Ovary (tissue), 9 donors: ENCODE results near the gene CPLANE1. TPM values are rescaled to one million over a fixed set of nuclear protein-coding genes. Genes with fewer than 3 reads are reported as not detected.

Source experiments
- DNase-seq, 5 donors: peaks; one replicate each; pipeline ENCODE4 v3.0.0-alpha.2; 2019 to 2020
- H3K27ac ChIP-seq, 2 donors: fragments of 200-600 bp; one replicate each; pipeline versions ENCODE4 v1.5.1 to v1.8.0; 2019 to 2022
- H3K27me3 ChIP-seq: fragments of 200-600 bp; one replicate; pipeline ENCODE4 v1.8.0; 2022
- H3K36me3 ChIP-seq: fragments of 200-600 bp; sonication (generic); one replicate; pipeline ENCODE4 v1.5.1; 2019
- H3K4me1 ChIP-seq: one replicate; pipeline ENCODE4 v1.8.1; 2013; ENCODE audit warnings: mild to moderate bottlenecking, moderate library complexity; ENCODE audit not compliant: insufficient read depth
- H3K4me3 ChIP-seq: fragments of 200-600 bp; sonication (generic); one replicate; pipeline ENCODE4 v1.5.1; 2017
- H3K9me3 ChIP-seq, 2 donors: fragments of 200-600 bp in 1 of 2; sonication (generic) in 1 of 2; one replicate each; pipeline versions ENCODE4 v1.5.1 to v1.8.1; 2013 to 2019; ENCODE audit warnings: mild to moderate bottlenecking in 1 of 2, moderate library complexity in 1 of 2
- EP300 ChIP-seq: sonication (generic); formaldehyde crosslinking; IDR thresholded peaks from one replicate; pipeline ENCODE4 v1.6.1; 2017; ENCODE audit warnings: antibody characterized with exemption
- POLR2A ChIP-seq: fragments of 450-650 bp; IDR thresholded peaks from one replicate; pipeline ENCODE4 v1.6.1; 2017; ENCODE audit warnings: antibody characterized with exemption, mild to moderate bottlenecking, moderate library complexity
- WGBS, 3 donors: extraction: QIAGEN DNeasy Blood & Tissue Kit in 1 of 3; methylation state at CpG; one replicate each; pipeline versions ENCODE4 v1.1.5 to v1.1.7; 2013 to 2017; 5-methylcytosine and 5-hydroxymethylcytosine counted together
- intact Hi-C, 4 donors: fragments of 100-400 bp; cut with DNase I; formaldehyde crosslinking; loops; one replicate each; pipeline versions ENCODE4 v1.11.0 to v1.15.1; 2022 to 2023
- polyA plus RNA-seq, 2 donors: library from polyadenylated mRNA; stranded (reverse); fragments of 200-250 nt in 1 of 2; fragments of 350-450 nt in 1 of 2; fragmentation: Illumina TruSeq in 1 of 2; extraction: RNeasy Lipid Tissue Mini Kit (QIAGEN cat#74804) in 1 of 2; gene quantifications; one replicate each; pipeline ENCODE4 v1.2.3, GENCODE V29; 2013 to 2014
- total RNA-seq, 7 donors: library from RNA; depleted of rRNA in 2 of 7; stranded (reverse); fragments of >200 nt in 2 of 7; fragmentation: NEBNext Ultra II Directional in 3 of 7; extraction: Animal tissue kit (Norgen Biotek cat#: 25700) in 3 of 7; gene quantifications; one replicate each; pipeline versions ENCODE4 v1.1.0 to v1.2.4, GENCODE V29; 2016 to 2023
- TF ChIP-seq, protein P1 (sequence below), 3 donors: fragments of 450-650 bp in 2 of 3; fragments of 200-600 bp in 1 of 3; IDR thresholded peaks; one replicate each; pipeline versions ENCODE4 v1.5.1 to v1.8.0; 2016 to 2022; ENCODE audit warnings: antibody characterized with exemption in 3 of 3, mild to moderate bottlenecking in 1 of 3
- donor health status: DM: no; HTN: no; CAD: no; lungs with moderate emphysema.
- donor health status: DM: no; HTN: no; CAD: no.
- donor health status: Bipolar disorder and iron deficiency.
- donor health status: DM: yes; HTN: yes; CAD: no.
- donor health status: DM: no; HTN: no; CAD: no.
- donor health status: DM: yes; HTN: yes; CAD: no.

CPLANE1 gene
- total and polyA plus RNA-seq, 9 donors, result 5.4 to 39.2 (median 22.5) TPM

- Histone ChIP-seq H3K9me3 (no peaks in the 10 kb centered on the region), H3K4me3 (no peak overlapping the region), H3K4me1 (no peaks in the 10 kb centered on the region), H3K27ac (no peak overlapping the region), H3K36me3 (no peaks in the 10 kb centered on the region), H3K27me3 (no peaks in the 10 kb centered on the region)
- TF ChIP-seq POLR2A (no peak), EP300 (no peak)
- TF ChIP-seq, protein P1, sequence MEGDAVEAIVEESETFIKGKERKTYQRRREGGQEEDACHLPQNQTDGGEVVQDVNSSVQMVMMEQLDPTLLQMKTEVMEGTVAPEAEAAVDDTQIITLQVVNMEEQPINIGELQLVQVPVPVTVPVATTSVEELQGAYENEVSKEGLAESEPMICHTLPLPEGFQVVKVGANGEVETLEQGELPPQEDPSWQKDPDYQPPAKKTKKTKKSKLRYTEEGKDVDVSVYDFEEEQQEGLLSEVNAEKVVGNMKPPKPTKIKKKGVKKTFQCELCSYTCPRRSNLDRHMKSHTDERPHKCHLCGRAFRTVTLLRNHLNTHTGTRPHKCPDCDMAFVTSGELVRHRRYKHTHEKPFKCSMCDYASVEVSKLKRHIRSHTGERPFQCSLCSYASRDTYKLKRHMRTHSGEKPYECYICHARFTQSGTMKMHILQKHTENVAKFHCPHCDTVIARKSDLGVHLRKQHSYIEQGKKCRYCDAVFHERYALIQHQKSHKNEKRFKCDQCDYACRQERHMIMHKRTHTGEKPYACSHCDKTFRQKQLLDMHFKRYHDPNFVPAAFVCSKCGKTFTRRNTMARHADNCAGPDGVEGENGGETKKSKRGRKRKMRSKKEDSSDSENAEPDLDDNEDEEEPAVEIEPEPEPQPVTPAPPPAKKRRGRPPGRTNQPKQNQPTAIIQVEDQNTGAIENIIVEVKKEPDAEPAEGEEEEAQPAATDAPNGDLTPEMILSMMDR (IDR thresholded peaks at IDR 0.05), result no peak
- DNase-seq, result no peak
- 96 to 98% (median 96%) methylated on average over 1 of the region's 1 CpG for WGBS, 3 donors
- intact Hi-C loops, result no loop called here
Observed at GRCh38 chr5:37132646-37133045, 116.5 kb downstream of the CPLANE1 start.

DNA sequence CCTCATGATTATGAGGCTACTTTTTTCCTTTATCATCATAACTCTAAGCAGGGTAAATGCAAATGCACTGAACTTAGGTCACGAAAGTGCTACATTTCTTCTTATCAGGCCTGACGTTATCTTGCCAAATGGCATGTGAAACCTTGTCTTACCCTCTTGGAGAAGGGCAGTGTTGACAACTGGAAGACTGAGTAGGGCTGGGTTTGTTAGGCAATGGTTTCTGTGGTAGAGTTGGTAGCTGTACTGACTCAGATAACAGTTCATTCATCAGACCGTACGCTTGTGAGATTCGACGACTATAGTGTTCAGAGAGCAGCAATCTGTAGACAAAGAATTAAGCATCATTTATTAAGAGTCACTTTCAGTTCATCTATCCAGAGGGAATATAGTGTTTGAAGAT is 127.7 kb downstream of the CPLANE1 start:
- intact Hi-C loops, result no loop called here
- Histone ChIP-seq H3K4me1 (no peaks in the 10 kb centered on the region), H3K27ac (no peak overlapping the region), H3K36me3 (no peaks in the 10 kb centered on the region), H3K4me3 (no peak overlapping the region), H3K27me3 (no peaks in the 10 kb centered on the region), H3K9me3 (no peaks in the 10 kb centered on the region)
- WGBS, 3 donors, result 85 to 89% (median 85%) methylated on average over 6 of the region's 6 CpGs
- no peak for TF ChIP-seq EP300
- TF ChIP-seq, protein P1 (IDR thresholded peaks at IDR 0.05), result no peak
- no peak for TF ChIP-seq POLR2A
- no peak for DNase-seq

DNA sequence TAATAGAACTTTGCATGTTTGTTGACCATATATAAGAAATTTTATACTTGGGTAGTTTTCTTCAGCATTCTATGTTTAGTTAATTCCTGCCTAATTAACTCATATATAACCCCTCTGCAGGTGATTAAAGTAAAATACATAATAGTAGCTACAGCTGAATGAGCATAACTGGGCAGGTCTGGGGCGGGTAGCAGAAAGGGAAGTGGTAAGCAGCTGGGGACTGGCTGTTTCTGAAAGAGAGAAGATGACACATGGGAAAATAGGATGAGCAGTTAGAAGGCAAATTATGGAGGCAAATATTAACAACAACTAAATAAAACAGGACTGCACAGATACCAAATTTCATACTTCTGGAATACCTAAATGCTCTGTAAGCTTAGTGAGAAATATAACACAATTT is 128.1 kb downstream of the CPLANE1 start:
- WGBS, 3 donors, result 95 to 98% (median 98%) methylated on average over 1 of the region's 1 CpG
- Histone ChIP-seq H3K9me3 (no peaks in the 10 kb centered on the region), H3K4me1 (no peaks in the 10 kb centered on the region), H3K27me3 (no peaks in the 10 kb centered on the region), H3K36me3 (no peaks in the 10 kb centered on the region), H3K27ac (no peak overlapping the region), H3K4me3 (no peak overlapping the region)
- DNase-seq, result no peak
- no peak for TF ChIP-seq EP300
- TF ChIP-seq, protein P1 (IDR thresholded peaks at IDR 0.05), result no peak
- intact Hi-C loops, result no loop called here

DNA sequence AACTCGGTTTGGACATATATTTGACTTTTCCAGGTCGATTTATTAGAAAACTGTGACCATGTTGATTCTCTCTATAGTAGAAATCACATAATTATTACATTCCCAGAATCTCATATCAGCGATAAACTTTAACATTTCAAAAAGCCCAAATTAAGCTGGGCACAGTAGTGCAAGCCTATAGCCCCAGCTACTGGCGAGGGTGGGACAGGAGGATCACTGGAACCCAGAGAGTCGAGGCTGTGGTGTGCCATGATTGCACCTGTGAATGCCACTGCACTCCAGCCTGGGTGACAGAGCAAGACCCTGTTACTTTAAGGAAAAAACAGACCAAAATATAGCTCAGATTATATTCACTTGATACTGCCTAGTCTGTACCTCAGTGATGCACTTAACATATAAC is 128.9 kb downstream of the CPLANE1 start:
- 96 to 98% (median 97%) methylated on average over 5 of the region's 5 CpGs for WGBS, 3 donors
- H3K36me3 ChIP-seq, result no peaks in the 10 kb centered on the region
- H3K4me3 ChIP-seq, result no peak overlapping the region
- no peaks in the 10 kb centered on the region for H3K27me3 ChIP-seq
- TF ChIP-seq, protein P1 (IDR thresholded peaks at IDR 0.05), result no peak
- TF ChIP-seq POLR2A (no peak), EP300 (no peak)
- H3K4me1 ChIP-seq, result no peaks in the 10 kb centered on the region
- DNase-seq, result no peak
- intact Hi-C loops, result no loop called here
- no peaks in the 10 kb centered on the region for H3K9me3 ChIP-seq
- H3K27ac ChIP-seq, result no peak overlapping the region

GRCh38 chr5:37116359-37116758 is 132.8 kb downstream of the CPLANE1 start:
- H3K27me3 ChIP-seq, result no peaks in the 10 kb centered on the region
- H3K9me3 ChIP-seq, result no peaks in the 10 kb centered on the region
- H3K4me1 ChIP-seq, result no peaks in the 10 kb centered on the region
- H3K4me3 ChIP-seq, result no peak overlapping the region
- intact Hi-C loops, result no loop called here
- H3K36me3 ChIP-seq, result no peaks in the 10 kb centered on the region
- TF ChIP-seq, protein P1 (IDR thresholded peaks at IDR 0.05), result no peak
- TF ChIP-seq EP300 (no peak), POLR2A (no peak)
- no peak overlapping the region for H3K27ac ChIP-seq
- 71 to 76% (median 71%) methylated on average over 6 of the region's 6 CpGs for WGBS, 3 donors
- no peak for DNase-seq
